HPDE6-E6E7 (cell line): ENCODE data around the gene EIF2AK2.

ENCODE experiments used
- DNase-seq: peaks from one replicate; pipeline ENCODE4 v3.0.0; 2011; ENCODE audit warnings: missing footprints; ENCODE audit errors: extremely low spot score

The EIF2AK2 gene

DNA sequence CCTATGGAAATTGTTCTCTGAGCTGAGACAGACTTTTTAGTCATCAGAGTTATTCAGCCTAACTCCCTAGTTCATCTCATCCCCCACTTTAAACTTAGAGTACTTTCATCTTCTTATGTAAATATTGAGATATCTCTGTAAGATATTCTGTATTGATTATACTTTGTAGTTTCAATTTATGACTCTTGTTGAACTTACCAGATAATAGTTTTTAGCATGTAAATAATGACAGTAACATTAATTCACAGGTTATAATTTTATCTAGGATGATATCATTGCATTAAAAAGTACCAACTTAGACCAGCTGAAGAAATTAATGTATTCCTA lies 14.8 kb upstream of the EIF2AK2 start:
- no peak for DNase-seq

GRCh38 chr2:37168217-37168981 lies 11.6 kb upstream of the EIF2AK2 start:
- peak; percentile 58 for DNase-seq

- DNase-seq, result peak; percentile 40
These were observed 10.9 kb upstream of the EIF2AK2 start for GRCh38 chr2:37167636-37168180.

DNA sequence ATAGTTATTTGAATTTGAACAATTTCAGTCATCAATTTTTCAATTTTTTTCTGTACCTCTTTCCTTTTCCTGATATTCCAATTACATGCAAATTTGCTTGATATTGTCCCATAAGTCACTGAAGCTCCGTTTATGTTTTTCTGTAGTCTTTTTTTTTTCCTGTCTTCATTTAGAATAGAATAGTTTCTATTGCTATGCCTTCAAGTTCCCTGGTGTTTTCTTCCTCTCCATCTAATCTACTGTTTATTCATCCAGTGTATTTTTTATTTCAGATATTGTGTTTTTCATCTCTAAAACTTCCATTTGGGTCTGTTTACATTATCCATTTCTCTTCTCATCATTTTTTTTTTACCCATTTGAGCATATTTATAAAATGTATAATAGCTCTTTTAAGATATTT lies 8.0 kb upstream of the EIF2AK2 start:
- no peak for DNase-seq

DNA sequence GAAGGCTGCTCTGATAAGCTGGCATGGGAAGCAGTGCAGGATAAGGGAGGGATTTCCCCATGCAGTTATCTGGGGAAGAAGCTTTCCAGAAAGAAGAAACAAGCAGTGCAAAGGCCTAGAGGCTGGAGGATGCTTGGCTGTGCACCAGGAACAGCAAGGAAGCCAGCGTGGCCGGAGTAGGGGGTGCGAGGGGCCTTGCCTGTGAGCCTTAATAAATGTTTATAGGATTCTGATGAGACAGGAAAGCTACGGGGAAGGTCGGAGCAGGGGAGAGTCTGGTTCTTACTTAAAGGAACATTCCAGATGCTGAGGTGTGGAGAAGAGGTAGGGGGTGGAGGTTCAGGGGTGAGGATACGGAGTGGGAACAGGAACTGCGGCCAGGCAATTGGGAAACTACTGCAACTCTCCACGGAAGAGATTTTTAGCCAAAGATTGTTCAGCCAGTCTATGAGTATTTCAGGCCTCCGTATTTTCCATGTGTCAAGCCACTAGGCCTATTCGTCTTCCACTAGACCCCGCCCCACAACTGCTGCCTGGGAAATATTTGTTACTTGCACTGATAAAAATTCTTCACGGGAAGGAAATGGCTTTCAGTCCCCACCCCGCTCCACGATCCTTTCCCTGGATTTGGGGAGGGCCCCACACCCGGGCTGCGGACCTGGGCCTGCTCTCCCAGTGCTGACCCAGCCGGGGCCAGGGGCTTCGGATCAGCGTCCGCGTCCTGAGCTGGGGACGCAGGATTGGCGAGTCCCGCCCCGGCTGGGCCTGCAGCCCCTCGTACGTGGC lies 516 bp downstream of the EIF2AK2 start:
- DNase-seq, result peak; percentile 12

- no peak for DNase-seq
These were observed 2.0 kb downstream of the EIF2AK2 start for GRCh38 chr2:37154785-37155184.

GRCh38 chr2:37153224-37153623 lies 3.6 kb downstream of the EIF2AK2 start:
- no peak for DNase-seq

DNA sequence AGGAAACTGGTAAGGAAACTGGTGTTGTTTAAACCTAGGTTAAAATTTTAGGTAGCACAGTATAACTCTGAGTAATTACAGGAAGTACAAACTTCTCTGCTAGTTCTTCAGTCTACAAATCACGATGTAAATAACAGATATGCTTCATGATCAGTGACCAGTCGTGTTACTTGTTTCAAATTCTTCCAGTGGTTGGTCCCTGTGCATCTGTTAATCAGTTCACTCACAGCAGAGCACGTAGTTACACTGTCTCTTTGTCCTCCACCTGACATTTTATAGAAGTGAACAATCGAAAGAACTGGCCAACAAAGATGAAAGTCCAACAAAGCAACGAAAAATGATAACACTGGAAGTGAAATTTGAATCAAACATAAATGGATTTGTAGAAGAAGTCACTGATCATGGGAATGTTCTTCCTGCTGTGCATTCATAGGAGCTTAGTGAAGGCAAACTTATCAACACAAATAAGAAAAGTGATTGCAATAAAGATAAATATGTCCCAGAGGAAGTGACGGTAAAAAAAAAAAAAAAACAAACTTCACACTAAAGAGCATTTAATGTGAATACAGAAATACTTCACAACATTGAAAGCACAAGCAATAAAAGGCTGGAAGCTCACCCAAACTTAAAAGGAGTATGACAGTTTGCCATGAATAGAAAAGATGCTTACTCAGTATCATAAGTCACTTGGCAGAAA lies 7.0 kb downstream of the EIF2AK2 start:
- no peak for DNase-seq

DNA sequence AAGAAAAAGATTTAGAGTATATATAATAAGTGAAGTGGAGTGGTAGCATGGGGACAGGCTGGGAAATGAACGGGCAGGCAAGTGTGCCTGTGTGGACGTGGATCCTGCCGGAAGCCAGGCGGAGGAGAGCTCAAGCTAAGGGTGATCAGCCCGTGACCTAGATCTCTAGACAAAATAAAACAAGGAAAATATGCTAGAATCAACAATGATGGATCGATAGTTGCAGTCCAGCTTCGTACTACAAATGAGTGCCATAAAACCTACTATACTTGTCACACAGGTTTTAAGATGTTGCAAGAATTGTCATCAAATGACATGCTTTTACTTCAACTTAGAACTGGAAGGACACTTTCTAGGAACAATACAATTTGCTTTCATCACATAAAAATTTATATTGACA lies 8.5 kb downstream of the EIF2AK2 start:
- no peak for DNase-seq

DNA sequence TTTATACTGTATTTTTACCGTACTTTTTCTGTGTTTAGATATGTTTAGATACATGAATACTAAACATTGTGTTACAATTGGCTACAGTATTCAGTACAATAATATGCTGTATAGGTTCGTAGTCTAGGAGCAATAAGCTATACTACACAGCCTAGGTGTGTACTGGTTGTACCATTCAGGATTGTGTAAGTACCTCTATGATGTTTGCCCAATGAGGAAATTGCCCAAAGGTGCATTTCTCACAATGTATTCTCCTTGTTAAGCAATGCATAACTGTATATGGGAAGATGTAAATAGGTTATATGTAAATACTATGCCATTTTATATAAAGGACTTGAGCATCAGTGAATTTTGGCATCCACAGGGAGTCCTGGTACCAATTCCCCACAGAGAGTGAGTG lies 10.7 kb downstream of the EIF2AK2 start:
- no peak for DNase-seq

DNA sequence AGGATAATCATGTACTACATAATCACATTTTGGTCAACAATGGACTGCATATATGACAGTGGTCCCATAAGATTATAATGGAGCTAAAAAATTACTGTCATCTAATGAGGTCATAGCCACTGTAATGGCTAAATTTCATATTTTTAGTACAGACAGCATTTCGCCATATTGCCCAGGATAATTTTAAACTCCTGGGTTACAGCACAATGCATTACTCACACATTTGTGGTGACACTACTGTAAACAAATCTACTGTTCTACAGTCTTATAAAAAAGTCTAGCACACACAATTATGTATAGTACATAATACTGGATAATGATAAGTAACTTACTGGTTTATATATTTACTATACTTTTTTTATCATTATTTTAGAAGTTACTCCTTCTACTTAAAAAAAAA lies 12.8 kb downstream of the EIF2AK2 start:
- no peak for DNase-seq

DNA sequence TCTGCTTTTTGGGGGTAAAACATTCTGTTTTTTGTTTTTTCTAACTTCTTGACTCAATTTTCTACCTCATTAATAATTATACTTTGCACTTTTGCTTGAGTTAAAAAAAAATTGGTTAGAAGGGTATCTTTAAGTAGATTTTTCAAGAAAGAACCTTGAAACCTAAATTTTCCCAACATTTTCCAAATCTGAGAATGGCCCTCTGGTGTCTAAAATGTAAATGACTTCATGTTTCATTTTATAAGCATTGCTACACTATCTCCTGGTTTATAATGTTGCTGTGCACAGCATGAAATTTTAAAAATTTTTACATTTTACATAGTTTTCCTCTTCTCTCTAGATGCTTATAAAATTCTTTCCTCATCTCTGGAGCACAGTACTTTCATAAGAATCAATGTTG lies 14.2 kb downstream of the EIF2AK2 start:
- DNase-seq, result no peak

GRCh38 chr2:37132914-37133313 lies 23.9 kb downstream of the EIF2AK2 start:
- no peak for DNase-seq

- no peak for DNase-seq
These were observed 31.4 kb downstream of the EIF2AK2 start for GRCh38 chr2:37125416-37125815.

DNA sequence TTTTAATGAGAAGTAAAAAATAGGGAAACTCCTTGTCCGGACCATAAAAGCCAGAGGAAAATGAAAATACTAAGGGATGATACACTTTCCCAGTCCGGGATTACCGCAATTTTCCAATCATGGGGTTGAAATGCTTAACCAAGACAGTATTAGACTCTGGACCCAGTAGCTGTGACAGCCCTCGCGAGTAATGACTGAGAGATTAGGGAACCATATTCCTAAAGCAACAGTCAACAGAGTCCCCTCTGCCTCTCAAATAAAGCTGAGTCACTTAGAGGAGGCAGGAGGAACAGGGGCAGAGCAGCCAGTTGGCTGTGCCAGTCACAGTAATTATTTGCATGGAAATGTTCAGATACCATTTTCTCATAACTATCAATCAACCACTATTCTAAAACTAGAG lies 37.6 kb downstream of the EIF2AK2 start:
- no peak for DNase-seq

GRCh38 chr2:37117566-37117965 lies 39.2 kb downstream of the EIF2AK2 start:
- no peak for DNase-seq

GRCh38 chr2:37111958-37112357 lies 44.8 kb downstream of the EIF2AK2 start:
- no peak for DNase-seq

DNA sequence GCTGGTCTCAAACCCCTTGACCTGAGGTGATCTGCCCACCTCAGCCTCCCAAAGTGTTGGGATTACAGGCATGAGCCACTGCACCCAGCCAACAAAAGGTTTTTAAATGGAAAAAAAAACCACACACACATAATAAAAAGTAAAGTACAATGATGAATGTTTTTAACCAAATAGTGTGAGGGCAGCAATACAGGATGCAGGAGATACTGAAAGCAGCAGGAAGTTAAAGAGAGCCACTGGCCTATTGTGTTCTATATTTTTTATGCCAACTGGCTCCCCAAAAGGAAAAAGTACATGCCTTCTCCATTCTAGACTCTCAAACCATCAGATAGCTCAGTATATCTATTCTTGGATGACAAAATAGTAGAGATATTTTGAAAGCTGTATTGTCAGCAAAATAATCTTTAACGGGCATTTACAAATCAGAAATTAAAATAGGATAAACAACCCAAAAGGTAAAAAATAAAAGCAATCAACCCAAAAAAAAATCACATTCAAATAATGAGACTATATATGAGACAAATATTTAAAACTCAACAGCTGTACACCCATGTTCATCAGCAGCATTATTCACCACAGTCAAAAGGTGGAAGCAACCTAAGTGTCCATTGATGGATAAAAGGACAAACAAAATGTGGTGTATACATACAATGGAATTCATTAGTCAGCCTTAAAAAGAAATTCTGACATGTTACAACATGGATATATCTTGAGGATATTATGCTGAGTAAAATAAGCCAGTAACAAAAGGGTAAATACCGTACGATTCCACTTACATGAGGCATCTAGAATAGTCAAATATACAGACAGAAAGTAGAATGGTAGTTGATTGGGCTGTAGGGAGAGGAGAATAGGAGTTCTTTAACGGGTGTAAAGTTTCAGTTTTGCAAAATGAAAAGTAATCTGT lies 46.2 kb downstream of the EIF2AK2 start:
- DNase-seq, result peak; percentile 19

- DNase-seq, result no peak
These were observed 47.3 kb downstream of the EIF2AK2 start for GRCh38 chr2:37109523-37109922.

- DNase-seq, result no peak
These were observed 51.6 kb downstream of the EIF2AK2 start for GRCh38 chr2:37105150-37105549.

GRCh38 chr2:37104178-37104577 lies 52.6 kb downstream of the EIF2AK2 start:
- DNase-seq, result no peak
